Skeletal muscle cell (primary cell): Measurements from ENCODE around the gene DLEC1.

Experiments used
- DNase-seq: peaks from one replicate; pipeline ENCODE4 v3.0.0-alpha.2; 2010; ENCODE audit warnings: low read depth
- H3K4me3 ChIP-seq: 2 replicates; pipeline ENCODE4 v1.5.1; 2011; ENCODE audit warnings: low read depth, mild to moderate bottlenecking, control low read depth, low read length, moderate library complexity

The DLEC1 gene

DNA sequence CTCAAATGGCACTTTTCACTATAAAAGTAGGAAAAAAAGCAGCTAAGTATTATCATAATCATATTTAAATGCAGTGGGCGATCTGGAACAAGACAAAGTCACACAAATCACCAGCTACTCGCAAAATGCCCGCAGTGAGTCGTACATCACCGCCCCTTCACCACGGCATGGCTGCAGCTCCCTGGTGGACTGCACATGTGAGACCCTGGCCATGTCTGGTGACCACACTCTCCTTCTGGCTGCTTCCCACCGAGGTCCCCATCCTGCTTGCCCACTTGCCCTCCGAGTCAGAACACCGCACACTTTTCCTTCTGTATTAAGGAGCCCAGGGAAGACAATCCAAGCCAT, 59.3 kb downstream of the DLEC1 start:
- no peak for DNase-seq
- H3K4me3 ChIP-seq: no peak overlapping the region

DNA sequence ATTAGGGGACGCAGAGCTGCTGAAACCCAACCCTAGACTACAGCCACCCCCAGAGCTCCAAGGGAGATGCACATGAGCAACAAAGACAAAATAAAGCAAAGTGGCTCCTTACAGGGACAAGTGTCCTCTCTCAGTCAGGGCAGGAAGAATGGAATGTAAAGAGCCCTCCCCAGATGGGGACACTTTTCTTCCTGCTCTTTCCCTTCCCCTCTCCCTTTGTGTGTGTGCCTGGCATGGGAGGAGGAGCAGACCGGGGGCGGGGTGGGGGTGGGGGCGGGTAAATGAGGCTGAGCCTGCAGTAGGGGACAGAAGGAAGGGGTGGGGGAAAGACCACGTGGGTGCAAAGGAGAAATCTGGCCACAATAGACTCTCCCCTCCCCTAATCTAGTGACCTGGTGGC, 60.5 kb downstream of the DLEC1 start:
- no peak for DNase-seq
- no peak overlapping the region for H3K4me3 ChIP-seq

DNA sequence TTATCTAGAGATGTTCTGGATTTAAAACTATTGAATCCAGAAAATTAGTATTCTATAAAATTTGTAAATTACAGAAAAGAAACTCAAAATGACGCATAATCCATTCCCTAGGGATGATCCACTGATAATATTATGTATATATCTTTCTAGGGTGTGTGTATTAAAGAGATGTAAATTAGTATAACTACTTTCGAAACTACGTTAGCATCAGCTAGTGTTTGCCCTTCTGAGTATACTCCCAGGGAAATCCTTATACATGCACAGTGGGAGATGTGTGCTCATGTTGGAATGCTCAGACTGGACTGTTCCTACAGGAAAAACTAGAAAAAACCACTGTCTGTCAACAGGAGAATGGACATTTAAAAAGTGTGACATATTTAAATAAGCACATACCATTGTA, 61.5 kb downstream of the DLEC1 start:
- H3K4me3 ChIP-seq: no peak overlapping the region
- no peak for DNase-seq

DNA sequence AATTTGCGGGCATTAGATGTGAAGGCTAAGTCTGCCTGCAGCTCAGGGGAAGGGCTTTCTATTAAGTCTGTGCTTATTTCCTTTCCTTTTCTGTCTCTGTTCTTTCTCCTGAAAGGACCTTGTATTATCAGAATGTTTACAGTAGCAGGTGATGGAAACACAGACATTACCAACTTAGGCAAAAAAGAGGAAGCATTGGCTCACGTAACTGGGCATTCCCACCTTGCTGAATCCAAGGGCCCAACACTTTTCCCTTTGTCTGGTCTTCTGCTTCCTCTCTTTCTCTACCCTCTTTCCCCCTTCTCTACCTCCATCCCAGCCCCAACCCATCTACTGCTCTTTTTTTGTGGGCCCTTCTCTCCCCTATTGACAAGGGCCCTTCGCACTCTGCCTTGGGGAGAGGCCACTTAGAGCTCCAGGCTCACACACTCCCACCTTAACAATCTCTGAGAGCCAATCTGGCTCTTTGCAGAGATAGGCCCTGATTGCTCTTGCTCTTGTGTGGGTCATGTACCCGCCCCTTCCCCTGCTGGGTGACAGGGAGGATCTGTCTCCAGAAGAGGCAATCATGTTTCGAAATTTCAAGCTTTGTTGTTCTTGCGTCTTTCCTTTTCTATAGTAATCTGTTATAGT, 62.9 kb downstream of the DLEC1 start:
- H3K4me3 ChIP-seq: no peak overlapping the region
- DNase-seq: no peak

DNA sequence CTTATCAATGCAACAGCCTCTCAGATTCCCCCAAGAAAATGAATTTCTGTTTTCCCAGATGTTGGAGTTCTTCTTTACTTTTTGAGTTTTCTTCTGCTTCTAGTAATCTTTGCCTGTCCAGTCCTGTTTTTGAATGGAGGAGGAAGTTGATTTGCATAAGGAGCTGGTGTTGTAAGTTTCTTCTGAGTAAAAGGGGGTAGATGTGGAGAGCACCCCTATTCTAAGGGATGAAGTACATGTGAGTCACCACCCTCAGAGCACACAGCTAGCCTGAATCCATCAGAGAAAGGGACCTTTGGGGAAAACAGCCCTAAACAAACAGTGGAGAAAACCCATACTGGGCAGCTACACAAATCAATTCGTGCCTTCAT, 63.4 kb downstream of the DLEC1 start:
- DNase-seq: no peak
- no peak overlapping the region for H3K4me3 ChIP-seq

DNA sequence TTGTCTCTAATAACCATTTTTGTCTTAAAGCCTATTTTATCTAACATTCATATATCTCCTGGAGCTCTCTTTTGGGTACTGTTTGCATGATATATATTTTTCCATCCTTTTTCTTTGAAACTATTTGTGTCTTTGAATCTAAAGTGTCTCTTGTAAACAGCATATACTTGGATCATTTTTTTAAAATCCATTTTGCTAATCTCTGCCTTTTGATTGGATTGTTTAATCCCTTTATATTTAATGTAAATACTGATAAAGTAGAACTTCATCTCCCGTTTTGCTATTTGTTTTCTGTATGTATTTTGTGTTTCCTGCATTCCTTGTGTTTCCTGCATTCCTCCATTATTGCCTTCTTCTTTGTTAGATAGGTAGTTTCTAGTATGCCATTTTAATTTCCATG, 66.5 kb downstream of the DLEC1 start:
- no peak for DNase-seq
- H3K4me3 ChIP-seq: no peak overlapping the region

DNA sequence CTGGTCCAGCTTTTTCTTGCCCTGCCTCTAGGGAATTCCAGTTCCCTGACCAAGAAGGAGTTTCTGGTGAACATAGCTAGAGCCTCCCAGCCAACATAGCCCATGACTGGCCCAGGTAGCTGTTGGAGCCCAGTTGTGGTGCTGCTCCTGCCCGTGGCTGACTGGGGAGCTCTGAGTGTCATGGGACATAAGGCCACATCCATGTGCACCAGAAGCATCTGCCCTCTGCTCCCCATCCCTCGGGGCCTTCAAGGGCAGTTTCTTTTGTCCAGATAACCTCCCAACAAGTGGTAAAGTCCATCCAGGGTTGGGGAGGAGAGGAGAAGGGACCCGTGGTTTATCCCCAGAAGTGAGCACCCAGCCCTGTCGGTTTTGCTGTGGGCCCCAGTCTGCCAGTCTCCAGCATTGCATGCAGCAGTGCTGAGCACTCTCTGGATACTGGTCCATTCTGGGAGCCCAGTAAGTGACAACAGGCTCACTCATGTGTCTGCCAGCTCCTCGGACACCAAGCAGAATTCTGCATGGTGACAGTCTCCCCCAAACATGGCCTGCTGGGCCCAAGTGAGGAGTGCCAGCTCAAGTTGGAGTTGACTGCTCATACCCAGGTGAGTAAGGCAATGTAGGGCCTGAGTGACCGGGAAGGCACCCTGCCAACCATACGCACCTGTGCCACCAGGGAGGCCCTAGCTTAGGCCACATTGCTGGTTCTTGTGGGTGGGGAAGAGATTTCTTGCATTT, 69.1 kb downstream of the DLEC1 start:
- no peak for DNase-seq

DNA sequence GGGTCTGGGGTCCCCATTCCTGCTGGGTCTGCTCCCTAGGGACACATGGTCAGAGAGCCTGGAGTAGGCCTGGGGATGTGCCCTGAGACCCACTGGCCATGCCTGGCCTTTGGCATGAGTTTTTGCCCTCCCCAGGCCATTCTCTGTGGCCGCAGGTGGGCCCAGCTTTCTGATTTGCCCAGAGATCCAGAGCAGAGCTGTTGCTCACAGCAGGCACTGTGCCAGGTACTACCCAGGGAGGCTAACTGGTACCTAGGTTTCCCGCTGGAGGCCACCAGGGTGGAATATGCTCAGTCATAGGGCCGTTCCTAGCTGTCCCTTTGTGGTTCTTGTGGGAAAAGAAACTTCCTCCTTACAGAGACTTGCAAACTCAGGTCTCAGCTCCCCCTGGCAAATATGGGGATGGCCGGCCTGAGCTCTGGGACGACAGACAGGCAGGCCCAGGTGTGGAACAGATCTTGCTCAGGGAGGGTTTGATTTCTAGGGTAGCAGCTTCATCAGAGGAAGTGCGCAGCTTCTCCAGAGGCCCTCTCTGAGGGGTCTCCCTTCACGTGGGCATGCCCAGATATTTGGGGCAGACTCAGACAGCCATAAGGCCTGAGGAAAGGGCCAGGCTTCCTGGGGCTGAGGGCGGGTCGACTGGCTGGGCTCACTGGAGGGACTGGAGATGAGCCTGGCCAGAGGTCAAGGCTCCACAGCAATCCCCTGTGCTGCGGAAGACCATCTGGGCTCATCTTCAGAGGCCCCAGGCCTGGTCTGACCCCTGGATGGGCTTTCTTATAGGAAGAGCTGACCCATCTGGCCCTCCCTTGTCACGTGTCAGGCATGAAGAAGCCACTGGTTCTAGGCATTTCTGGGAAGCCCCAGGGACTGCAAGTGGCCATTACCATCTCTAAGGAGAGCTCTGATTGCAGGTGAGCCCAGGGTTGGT, 69.9 kb downstream of the DLEC1 start:
- no peak for DNase-seq
- H3K4me3 ChIP-seq: no peak overlapping the region

More for the DNA sequence above, 69.1 kb downstream of the DLEC1 start:
- H3K4me3 ChIP-seq: no peak overlapping the region

DNA sequence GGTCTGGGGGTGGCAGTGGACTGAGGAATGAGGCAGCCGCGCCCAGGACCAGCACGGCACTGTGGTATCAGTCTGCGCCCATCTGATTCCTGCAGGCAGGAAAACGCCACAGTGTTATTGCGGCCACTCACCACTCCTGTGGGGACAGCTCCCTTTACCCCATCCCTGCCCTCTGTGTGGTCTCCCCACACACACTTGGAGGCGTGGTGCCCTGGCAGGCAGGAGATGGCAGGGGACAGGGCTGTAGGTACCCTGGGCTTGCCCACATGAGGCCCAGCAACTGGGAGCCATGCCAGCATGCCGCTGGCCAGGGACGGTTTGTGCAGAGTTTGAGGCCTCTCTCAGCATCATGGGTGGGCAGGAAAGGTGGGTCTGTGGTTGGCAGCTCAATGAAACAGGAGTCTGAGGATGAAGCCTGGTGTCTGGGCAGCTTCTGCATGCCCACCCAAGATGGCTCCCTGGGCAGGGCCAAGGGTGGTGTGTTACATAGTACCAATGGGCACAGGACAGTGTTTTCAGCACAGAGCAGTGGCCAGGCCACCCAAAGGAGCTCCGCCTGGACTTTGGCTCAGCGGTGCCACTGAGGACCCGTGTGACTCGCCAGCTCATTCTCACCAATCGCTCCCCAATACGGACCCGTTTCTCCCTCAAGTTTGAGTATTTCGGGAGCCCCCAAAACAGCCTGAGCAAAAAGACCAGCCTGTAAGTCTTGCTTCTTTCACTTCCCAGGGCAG, 70.7 kb downstream of the DLEC1 start:
- no peak overlapping the region for H3K4me3 ChIP-seq
- DNase-seq: no peak

DNA sequence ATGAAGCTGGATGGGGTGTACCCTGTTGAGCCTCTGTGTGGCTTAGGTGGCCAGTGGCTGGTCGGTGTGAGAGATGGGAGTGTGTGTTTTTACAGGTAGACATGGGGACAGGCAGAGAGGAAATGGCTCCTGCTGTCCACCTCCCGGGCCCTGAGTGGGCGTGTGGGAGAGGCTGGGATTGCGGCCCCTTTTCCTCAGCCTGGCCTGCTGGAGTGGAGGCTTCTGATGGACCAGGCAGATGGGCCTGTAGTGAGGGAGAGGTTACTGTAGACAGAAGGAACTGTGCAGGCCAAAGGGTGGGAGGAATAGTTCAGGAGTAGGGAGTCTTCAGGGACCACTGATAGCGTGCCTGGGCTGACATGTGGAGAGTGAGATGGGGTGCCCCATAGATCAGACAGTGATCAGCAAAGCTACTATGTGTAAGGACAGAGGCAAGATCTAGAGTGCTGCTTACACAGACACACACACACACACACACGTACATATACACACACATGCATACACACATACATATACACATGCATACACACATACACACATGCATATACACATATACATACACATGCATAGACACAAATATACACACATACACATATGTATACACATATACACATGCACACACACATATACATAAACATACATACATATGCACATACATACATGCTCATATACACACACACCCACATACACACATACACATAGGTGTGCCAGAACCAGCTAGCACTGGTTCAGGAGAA, 71.5 kb downstream of the DLEC1 start:
- DNase-seq: no peak
- H3K4me3 ChIP-seq: no peak overlapping the region

DNA sequence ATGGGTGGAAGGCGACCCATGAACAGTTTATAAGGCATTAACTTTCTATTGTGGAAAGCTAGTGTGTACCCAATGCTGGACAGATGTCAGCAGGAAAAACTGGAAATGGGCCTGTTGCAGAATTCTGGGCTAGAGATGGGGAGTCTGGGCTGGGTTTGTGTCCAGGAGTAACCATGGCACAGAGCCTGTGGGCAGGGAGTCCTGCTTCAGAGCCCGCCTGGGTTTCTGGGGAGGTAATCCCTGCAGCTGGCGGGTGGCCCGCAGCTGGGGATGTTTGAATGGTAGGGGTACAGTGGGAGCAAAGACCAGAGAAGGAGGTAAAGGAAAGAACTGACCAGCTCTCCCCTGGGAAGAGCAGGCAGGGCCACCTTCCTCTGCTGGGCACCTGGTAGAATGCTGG, 72.2 kb downstream of the DLEC1 start:
- DNase-seq: no peak
- no peak overlapping the region for H3K4me3 ChIP-seq

DNA sequence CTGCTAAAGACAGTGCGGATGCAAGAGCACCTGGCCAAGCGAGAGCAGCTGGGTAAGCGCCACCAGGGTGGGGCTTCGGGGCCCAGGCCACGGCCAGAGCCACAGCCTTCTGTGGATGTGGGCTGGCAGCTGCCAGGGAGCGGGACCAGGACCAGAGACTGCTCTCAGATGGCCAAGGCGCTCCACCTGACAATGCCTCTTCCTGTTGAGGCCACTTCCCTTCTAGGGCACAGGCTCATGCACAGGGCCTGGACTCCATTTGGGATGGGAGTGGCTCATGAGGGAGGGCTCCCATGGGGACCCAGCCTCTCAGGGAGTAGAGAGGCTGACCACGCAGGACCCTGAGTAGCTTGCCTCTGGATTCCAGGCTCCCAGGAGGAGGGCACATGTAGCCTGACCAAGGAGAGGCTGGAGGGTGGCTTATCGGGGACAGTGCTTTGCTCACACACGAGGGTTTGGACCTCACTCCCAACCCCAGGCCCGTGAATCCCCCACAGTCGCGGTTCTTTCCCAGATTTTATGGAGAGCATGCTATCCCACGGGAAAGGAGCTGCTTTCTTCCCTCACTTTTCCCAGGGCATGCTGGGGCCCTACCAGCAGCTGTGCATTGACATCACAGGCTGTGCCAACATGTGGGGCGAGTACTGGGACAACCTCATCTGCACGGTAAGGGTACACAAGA, 72.8 kb downstream of the DLEC1 start:
- H3K4me3 ChIP-seq: no peak overlapping the region
- no peak for DNase-seq

DNA sequence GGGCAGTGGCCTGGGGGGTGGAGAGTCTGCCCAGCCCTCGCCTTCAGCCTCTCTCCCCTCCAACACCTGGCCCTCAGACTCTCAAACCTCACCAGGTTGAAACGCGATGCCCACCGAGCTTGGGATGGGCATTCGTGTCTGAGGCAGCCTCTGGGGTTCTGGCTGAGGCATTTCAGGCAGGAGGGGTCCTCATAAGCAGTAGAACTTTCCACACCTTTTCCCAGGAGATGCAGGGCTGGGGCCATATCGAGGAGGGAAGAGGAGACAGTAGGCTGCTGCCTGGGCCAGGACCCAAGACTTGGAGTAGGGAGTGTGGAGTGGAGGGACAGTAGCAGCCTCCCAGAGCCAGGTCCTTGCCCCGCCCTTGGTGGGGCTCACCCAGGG, 73.4 kb downstream of the DLEC1 start:
- DNase-seq: no peak
- H3K4me3 ChIP-seq: no peak overlapping the region

DNA sequence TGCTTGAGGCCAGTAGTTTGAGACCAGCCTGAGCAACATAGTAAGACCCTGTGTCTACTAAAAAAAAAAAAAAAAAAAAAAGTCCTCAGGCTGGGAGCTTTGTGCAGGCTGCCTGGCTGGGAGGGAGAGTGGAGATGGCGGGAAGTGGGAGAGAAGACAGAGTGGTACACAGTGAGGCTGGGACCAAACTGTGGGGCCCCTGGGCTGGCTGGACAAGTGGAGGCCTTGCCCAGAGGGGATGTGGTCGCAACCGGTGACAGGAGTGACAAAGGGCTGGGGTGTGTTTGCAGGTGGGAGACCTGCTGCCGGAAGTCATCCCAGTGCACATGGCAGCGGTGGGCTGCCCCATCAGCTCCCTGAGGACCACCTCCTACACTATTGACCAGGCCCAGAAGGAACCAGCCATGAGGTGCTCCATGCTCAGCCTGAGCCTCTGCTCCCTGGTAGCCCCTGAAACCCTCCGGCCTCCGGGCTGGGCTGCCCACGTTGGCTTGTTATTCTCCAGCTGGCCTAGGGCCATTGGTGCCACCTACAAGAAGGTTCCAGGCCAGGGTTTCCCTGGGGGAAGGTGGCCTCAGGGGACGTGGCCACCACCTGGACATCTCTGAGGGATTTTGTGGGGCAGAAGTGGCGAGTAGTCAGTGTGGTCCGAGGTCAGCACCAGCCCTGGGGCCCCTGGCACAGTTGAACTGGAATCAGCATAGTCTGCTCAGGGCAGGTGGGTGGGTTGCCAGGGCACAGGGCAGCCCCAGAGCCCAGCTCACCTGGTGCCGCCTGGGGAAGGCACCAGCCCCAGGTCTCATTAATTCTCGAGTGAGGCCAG, 75.3 kb downstream of the DLEC1 start:
- no peak for DNase-seq
- no peak overlapping the region for H3K4me3 ChIP-seq

DNA sequence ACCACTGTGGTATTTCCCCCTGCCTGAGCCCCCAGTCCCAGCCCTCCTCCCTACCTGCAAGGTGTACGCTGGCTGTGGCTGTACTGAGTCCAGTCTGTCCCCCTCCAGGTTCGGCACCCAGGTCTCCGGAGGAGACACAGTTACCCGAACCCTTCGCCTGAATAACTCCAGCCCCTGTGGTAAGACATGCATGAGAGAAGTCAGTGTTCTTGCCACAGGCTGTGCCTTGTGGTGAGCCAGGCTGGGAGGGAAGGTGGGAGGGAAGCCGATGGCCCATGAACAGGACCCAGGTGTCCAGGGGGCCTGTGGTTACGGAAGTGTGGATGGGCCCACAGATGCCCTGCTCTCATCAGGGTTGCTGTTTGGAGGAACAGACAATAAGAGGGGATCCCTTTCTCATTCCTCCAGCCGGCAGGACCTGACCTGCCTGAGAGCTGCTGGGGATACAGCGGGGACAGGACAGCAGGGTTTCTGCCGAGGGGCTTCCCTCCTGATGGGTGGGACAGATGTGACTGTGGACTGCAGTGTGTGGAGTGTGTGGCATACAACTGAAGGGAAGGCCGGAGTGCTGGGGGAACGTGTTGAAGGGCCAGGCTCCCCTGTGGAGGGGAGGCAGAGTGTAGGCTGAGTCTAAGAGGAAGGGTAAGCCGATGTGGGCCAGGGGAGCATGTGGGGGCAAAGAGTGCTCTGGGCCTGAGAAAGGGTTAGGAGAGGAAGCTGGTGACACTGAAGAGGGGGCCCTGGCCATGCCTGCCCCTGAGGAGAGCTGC, 76.1 kb downstream of the DLEC1 start:
- no peak overlapping the region for H3K4me3 ChIP-seq
- DNase-seq: no peak

DNA sequence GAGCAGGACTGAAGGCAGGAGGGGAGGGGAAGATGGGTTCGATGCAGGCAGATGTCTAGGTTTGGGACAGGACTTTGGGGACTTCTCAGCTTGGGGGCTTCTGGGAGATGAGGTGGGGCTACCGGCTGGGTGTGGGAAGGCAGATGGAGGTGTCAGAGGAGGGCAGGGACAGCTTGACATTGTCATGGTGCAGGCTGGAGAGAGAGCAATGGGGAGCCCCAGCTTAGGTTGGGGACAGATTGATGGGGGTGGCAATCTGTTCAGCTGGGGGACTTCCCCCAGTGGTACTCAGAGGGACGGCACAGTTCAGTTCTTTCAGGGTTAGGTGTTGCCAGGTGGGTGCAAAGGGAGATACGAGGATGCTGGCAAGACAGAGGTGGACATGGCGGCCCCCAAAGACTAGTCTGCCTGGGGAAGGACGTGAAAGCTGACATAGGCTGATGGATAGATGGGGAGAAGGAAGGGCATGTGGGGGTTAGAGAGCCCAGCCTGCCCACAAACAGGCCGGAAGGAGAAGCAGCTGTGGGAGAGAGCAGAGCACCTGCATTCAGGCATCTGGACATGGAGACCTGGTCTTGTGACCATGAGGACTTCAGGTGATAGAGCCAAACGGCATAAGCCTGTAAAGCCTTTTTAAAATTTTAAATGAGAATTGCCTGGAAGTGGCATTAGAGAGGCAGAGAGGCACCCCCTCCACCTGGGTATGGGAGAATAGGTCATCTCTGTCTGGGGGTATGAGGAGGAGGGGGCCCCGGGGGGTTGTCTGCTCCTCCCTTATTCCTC, 76.8 kb downstream of the DLEC1 start:
- H3K4me3 ChIP-seq: no peak overlapping the region
- no peak for DNase-seq
